K562 (cell line): ENCODE results near the gene PLTP. TPM values are rescaled to one million over a fixed set of nuclear protein-coding genes. Genes with fewer than 3 reads are reported as not detected.

Experiments
- ATAC-seq: fragments of 200-7000 bp; cut with Tn5 transposase; 3 replicates; pipeline ENCODE4 v1.9.1; 2020; ENCODE audit warnings: moderate library complexity
- BruUV-seq: library from RNA; stranded (reverse); fragments of 400-500 nt; replicated peaks from 2 replicates; lab custom pipeline; 2021; lab: Mats Ljungman, UMichigan
- CTCF ChIA-PET: fragments of 300-600 bp; formaldehyde crosslinking; extraction: SDS; loops from one replicate; lab custom pipeline; 2021; ENCODE audit warnings: low intra/inter-chr PET ratio; lab: Yijun Ruan, JAX
- POLR2A ChIA-PET: fragments of 300-600, 350-650 bp; sonication (Branson Sonifier 250); formaldehyde crosslinking; extraction: SDS; loops from one replicate; lab custom pipeline; 2021; ENCODE audit warnings: antibody characterized with exemption, inconsistent platforms; lab: Yijun Ruan, JAX
- DNase-seq, 4 experiments: peaks; one replicate each; pipeline versions ENCODE4 v3.0.0 to v3.0.0-alpha.2; 2011 to 2018; ENCODE audit warnings: low spot score in 3 of 4, mixed read lengths in 3 of 4; ENCODE audit errors: extremely low read depth in 1 of 4
- FAIRE-seq: peaks from 2 replicates; lab custom pipeline; 2011; peaks lifted over from hg19 to GRCh38; lab: Jason Lieb, UNC
- H2AFZ ChIP-seq: 2 replicates; pipeline ENCODE4 v1.6.0; 2011; ENCODE audit warnings: low read depth, low read length, control low read depth, inconsistent platforms
- H3K27ac ChIP-seq: fragments of 200-600 bp; 3 replicates; pipeline ENCODE4 v1.8.0; 2011; ENCODE audit warnings: low read depth, mild to moderate bottlenecking, control low read depth, inconsistent platforms, low read length, moderate library complexity, mixed read lengths; ENCODE audit errors: extremely low read depth
- H3K27me3 ChIP-seq, 2 experiments: fragments of 300-600 bp in 1 of 2; 2 replicates in 1 of 2; 3 replicates in 1 of 2; pipeline versions ENCODE4 v1.6.0 to v1.8.0; 2011; ENCODE audit warnings: inconsistent platforms in 2 of 2, low read length in 2 of 2, mild to moderate bottlenecking in 1 of 2, mixed read lengths in 1 of 2, moderate library complexity in 1 of 2; ENCODE audit not compliant: control insufficient read depth in 2 of 2, insufficient read depth in 2 of 2
- H3K36me3 ChIP-seq: fragments of 300-600 bp; 3 replicates; pipeline ENCODE4 v1.8.0; 2011; ENCODE audit warnings: mild to moderate bottlenecking, low read length, inconsistent platforms; ENCODE audit not compliant: control insufficient read depth, insufficient read depth
- H3K4me1 ChIP-seq, 2 experiments: fragments of 200-600 bp in 1 of 2; replicated peaks in 1 of 2; 2 replicates in 1 of 2; 3 replicates in 1 of 2; pipeline versions ENCODE4 v1.5.1 to v1.8.0; 2011; ENCODE audit warnings: inconsistent platforms in 2 of 2, low read length in 2 of 2, mild to moderate bottlenecking in 1 of 2, mixed read lengths in 1 of 2, moderate library complexity in 1 of 2; ENCODE audit not compliant: control insufficient read depth in 2 of 2, insufficient read depth in 2 of 2
- H3K4me2 ChIP-seq: 2 replicates; pipeline ENCODE4 v1.6.1; 2011; ENCODE audit warnings: low read length, control low read depth, inconsistent platforms, mixed read lengths; ENCODE audit not compliant: insufficient read depth
- H3K4me3 ChIP-seq: fragments of 200-600 bp; sonication (generic), shearing (Covaris generic); 2 replicates; pipeline ENCODE4 v1.5.1; 2016; ENCODE audit warnings: control low read depth, inconsistent platforms
- H3K79me2 ChIP-seq: fragments of 200-600 bp; 3 replicates; pipeline ENCODE4 v1.8.0; 2011; ENCODE audit warnings: low read length, inconsistent platforms; ENCODE audit not compliant: control insufficient read depth, insufficient read depth
- H3K9ac ChIP-seq, 2 experiments: 2 replicates each; pipeline versions ENCODE4 v1.6.0 to v1.6.1; 2011; ENCODE audit warnings: low read depth in 2 of 2, low read length in 2 of 2, control low read depth in 1 of 2, inconsistent platforms in 1 of 2, mild to moderate bottlenecking in 1 of 2, mixed read lengths in 1 of 2; ENCODE audit not compliant: insufficient read depth in 1 of 2
- H3K9me1 ChIP-seq: one replicate; pipeline ENCODE4 v1.6.0; 2011; ENCODE audit warnings: inconsistent platforms, mild to moderate bottlenecking, low read length, moderate library complexity; ENCODE audit not compliant: control insufficient read depth, insufficient read depth
- H3K9me3 ChIP-seq: replicated peaks from 2 replicates; pipeline ENCODE4 v1.5.1; 2011; ENCODE audit warnings: low read depth, low read length, inconsistent platforms; ENCODE audit not compliant: control insufficient read depth, insufficient read depth
- H4K20me1 ChIP-seq: replicated peaks from 2 replicates; pipeline ENCODE4 v1.6.1; 2011; ENCODE audit warnings: low read length, inconsistent platforms, mixed read lengths; ENCODE audit not compliant: control insufficient read depth, insufficient read depth
- KDM5B ChIP-seq: fragments of 200-600 bp; sonication (generic); IDR thresholded peaks from 2 replicates; pipeline ENCODE4 v1.6.1; 2012; ENCODE audit warnings: low read depth, mild to moderate bottlenecking, moderate library complexity, low read length, control low read depth, inconsistent platforms; ENCODE audit not compliant: insufficient replicate concordance
- POLR2G ChIP-seq: fragments of 200-400 bp; formaldehyde crosslinking; IDR thresholded peaks from 2 replicates; pipeline ENCODE4 v1.6.1; 2017; ENCODE audit warnings: low read depth, mild to moderate bottlenecking, antibody characterized with exemption, low read length, moderate library complexity
- RBFOX2 ChIP-seq: fragments of 200-400 bp; formaldehyde crosslinking; IDR thresholded peaks from 2 replicates; pipeline ENCODE4 v1.6.1; 2017; ENCODE audit warnings: low read depth, mild to moderate bottlenecking, low read length, moderate library complexity
- SUPT5H ChIP-seq: fragments of 450-650 bp; IDR thresholded peaks from 2 replicates; pipeline ENCODE4 v1.6.1; 2016
- WGBS: fragments of 100-300 bp; shearing (Covaris generic); methylation state at CpG from one replicate; pipeline ENCODE4 v1.1.6; 2016; ENCODE audit warnings: low coverage, mixed read lengths; ENCODE audit not compliant: insufficient coverage; ENCODE audit errors: missing lambda C conversion rate; 5-methylcytosine and 5-hydroxymethylcytosine counted together
- in situ Hi-C: fragments of 300-500 bp; cut with MboI; formaldehyde crosslinking; loops from 4 replicates; pipeline ENCODE4 v1.15.0; 2018; ENCODE audit warnings: inconsistent platforms, mixed read lengths
- intact Hi-C: fragments of 100-400 bp; cut with micrococcal nuclease; formaldehyde crosslinking; loops from 2 replicates; pipeline ENCODE4 v1.14.2; 2022
- polyA plus RNA-seq, 8 experiments: library from polyadenylated mRNA; depleted of rRNA in 4 of 8; stranded (reverse) in 5 of 8; unstranded in 3 of 8; fragments of >200 nt; fragmentation: Nextera tagmentation in 2 of 8; fragmentation: Illumina TruSeq in 1 of 8; extraction: Ambion mirVana in 2 of 8; extraction: Trizol in 1 of 8; gene quantifications; 2 replicates each; pipeline versions ENCODE4 v1.2.1 to v1.2.3, GENCODE V29; 2011 to 2014; ENCODE audit warnings: inconsistent platforms in 1 of 8, missing spikeins in 1 of 8
- total RNA-seq, 7 experiments: library from RNA; depleted of rRNA in 6 of 7; stranded (reverse); fragments of >200 nt in 6 of 7; fragmentation: Illumina TruSeq in 2 of 7; extraction: Trizol in 2 of 7; gene quantifications; 2 replicates each; pipeline versions ENCODE4 v1.2.1 to v1.2.3, GENCODE V29; 2011 to 2021; ENCODE audit warnings: low replicate concordance in 1 of 7

PLTP gene
- total and polyA plus RNA-seq, 9 of the 15 experiments (the other 6 are each of a cell fraction or from before 2014, with no cell fraction given), result 2.8 to 29.3 (median 17.6) TPM

DNA sequence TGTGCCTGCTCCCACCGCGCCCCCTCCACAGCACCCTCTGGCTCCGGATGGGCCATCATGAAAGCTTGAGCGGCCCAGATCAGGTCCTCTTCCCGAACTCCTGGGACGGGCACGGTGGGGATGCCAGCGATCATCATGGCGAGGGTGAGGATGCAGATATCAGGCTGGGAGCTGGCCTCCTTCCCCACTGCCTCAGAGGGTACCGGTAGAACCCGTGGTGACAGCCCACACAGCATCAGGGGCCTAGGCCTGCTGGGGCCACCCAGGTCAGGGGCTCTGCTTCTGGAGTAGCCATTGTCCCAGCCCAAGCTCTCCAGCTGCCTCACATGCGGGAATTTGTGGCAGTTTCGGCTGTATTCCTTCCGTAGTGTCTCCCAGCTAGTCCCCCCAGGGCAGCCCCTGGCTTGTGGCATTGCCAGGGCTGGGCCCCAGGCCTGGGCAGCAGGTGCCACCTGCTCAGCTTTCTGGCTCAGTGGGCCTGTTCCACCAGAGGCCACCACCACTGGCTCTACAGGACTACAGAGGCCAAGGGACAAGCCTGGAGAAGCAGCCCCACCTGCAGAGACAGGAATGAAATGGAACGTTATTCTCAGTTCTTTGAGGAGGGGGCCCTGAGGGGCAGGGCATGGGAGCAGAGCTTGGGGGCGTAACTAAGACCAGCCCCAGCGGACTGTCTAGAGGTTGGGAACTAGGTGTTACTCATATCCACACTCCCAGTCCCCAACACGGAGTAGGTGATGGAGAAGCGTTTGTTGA, 25.2 kb downstream of the PLTP start:
- Histone ChIP-seq H3K4me3 (no peak overlapping the region), H3K36me3 (peaks cover 36% of the 10 kb centered on the region; the same call in 2 of the 3 replicates), H3K4me1 (peaks cover 19 to 44% of the 10 kb centered on the region in 2 experiments), H3K9me3 (no peaks in the 10 kb centered on the region), H3K27ac (no peak overlapping the region), H4K20me1 (no peaks in the 10 kb centered on the region), H3K79me2 (peaks cover 30% of the 10 kb centered on the region), H3K9me1 (peaks cover 4% of the 10 kb centered on the region), H3K9ac (peak overlapping the region in 1 of 2 experiments; percentile 59; a peak in 1 of 4 replicates), H3K27me3 (no peaks in the 10 kb centered on the region), H3K4me2 (no peak overlapping the region), H2AFZ (no peak overlapping the region)
- intact Hi-C loops, result loop anchor here (5.0 to 10.0 kb wide), 2 partner anchors 52 to 89 kb away; partner anchors contain the start of gene SNX21
- TF ChIP-seq RBFOX2 (peak; percentile 55; the same call in 1 of the 2 replicates), KDM5B (peak; percentile 39), SUPT5H (no peak), POLR2G (peak; percentile 64)
- in situ Hi-C loops, result no loop called here
- 92% methylated on average over 16 of the region's 19 CpGs for WGBS
- ChIA-PET POLR2A (interaction anchor here (1.0 to 1.2 kb wide), 2 partner anchors 16 to 88 kb away, joined by 3 to 4 read pairs; no protein-coding TSS in a partner anchor), CTCF (interaction anchor here (0.7 kb wide), 1 partner anchor 62 kb away, joined by 3 read pairs; no protein-coding TSS in a partner anchor)
- DNase-seq (no peak), ATAC-seq (no peak), FAIRE-seq (no peak)
- no TSS peak for BruUV-seq
